Neural progenitor cell (in vitro differentiated cells): ENCODE measurements around the gene CLEC5A. TPM values are rescaled to one million over a fixed set of nuclear protein-coding genes. Genes with fewer than 3 reads are reported as not detected.

ENCODE experiments used
- DNase-seq: peaks from one replicate; pipeline ENCODE4 v3.0.0-alpha.2; 2016; ENCODE audit warnings: low spot score
- H2AFZ ChIP-seq: fragments of 200-600 bp; sonication (generic); replicated peaks from 2 replicates; pipeline ENCODE4 v1.6.1; 2016; ENCODE audit warnings: antibody characterized with exemption
- H3F3A ChIP-seq: fragments of 200-600 bp; sonication (generic); 2 replicates; pipeline ENCODE4 v1.6.1; 2016; ENCODE audit warnings: antibody characterized with exemption, low read depth
- H3K27ac ChIP-seq: fragments of 200-600 bp; sonication (generic); 2 replicates; pipeline ENCODE4 v1.5.1; 2016; ENCODE audit warnings: mild to moderate bottlenecking
- H3K27me3 ChIP-seq: fragments of 200-600 bp; sonication (generic); 2 replicates; pipeline ENCODE4 v1.6.1; 2016; ENCODE audit warnings: mild to moderate bottlenecking, moderate library complexity
- H3K36me3 ChIP-seq: fragments of 200-600 bp; sonication (generic); 2 replicates; pipeline ENCODE4 v1.5.1; 2016
- H3K4me1 ChIP-seq: fragments of 200-600 bp; sonication (generic); 2 replicates; pipeline ENCODE4 v1.6.1; 2016; ENCODE audit warnings: mixed run types
- H3K4me2 ChIP-seq: fragments of 200-600 bp; sonication (generic); 2 replicates; pipeline ENCODE4 v1.6.1; 2016
- H3K4me3 ChIP-seq: fragments of 200-600 bp; sonication (generic); 2 replicates; pipeline ENCODE4 v1.5.1; 2016
- H3K79me2 ChIP-seq: fragments of 200-600 bp; sonication (generic); 2 replicates; pipeline ENCODE4 v1.6.1; 2016; ENCODE audit warnings: low read depth
- H3K9ac ChIP-seq: fragments of 200-600 bp; sonication (generic); 2 replicates; pipeline ENCODE4 v1.6.1; 2016
- H3K9me3 ChIP-seq: fragments of 200-600 bp; sonication (generic); 2 replicates; pipeline ENCODE4 v1.5.1; 2016; ENCODE audit warnings: low read depth
- H4K20me1 ChIP-seq: fragments of 200-600 bp; sonication (generic); 2 replicates; pipeline ENCODE4 v1.6.1; 2016; ENCODE audit warnings: low read depth
- H3K27ac Mint-ChIP-seq: 3 replicates; pipeline ENCODE4 v1.8.0; 2021; ENCODE audit warnings: mixed read lengths
- H3K27me3 Mint-ChIP-seq: 2 replicates; pipeline ENCODE4 v1.8.0; 2022; ENCODE audit warnings: low read depth, mild to moderate bottlenecking, inconsistent platforms, moderate library complexity, mixed read lengths; ENCODE audit not compliant: insufficient read depth
- H3K36me3 Mint-ChIP-seq: 3 replicates; pipeline ENCODE4 v1.8.0; 2021; ENCODE audit warnings: mixed read lengths
- H3K4me1 Mint-ChIP-seq: 3 replicates; pipeline ENCODE4 v1.8.0; 2021; ENCODE audit warnings: mixed read lengths
- H3K4me3 Mint-ChIP-seq: 3 replicates; pipeline ENCODE4 v1.8.0; 2021; ENCODE audit warnings: mild to moderate bottlenecking, moderate library complexity, mixed read lengths
- H3K9me3 Mint-ChIP-seq: 3 replicates; pipeline ENCODE4 v1.8.0; 2020; ENCODE audit warnings: mixed read lengths
- CTCF ChIP-seq: fragments of 200-600 bp; sonication (generic); IDR thresholded peaks from 2 replicates; pipeline ENCODE4 v1.5.1; 2017; ENCODE audit warnings: antibody characterized with exemption, mild to moderate bottlenecking
- EZH2 ChIP-seq: fragments of 200-600 bp; sonication (generic); IDR thresholded peaks from 2 replicates; pipeline ENCODE4 v1.6.1; 2017; ENCODE audit warnings: antibody characterized with exemption, mild to moderate bottlenecking, moderate library complexity
- EZH2phosphoT487 ChIP-seq: fragments of 200-600 bp; sonication (generic); IDR thresholded peaks from 2 replicates; pipeline ENCODE4 v1.6.1; 2017; ENCODE audit warnings: antibody characterized with exemption
- total RNA-seq: library from RNA; depleted of rRNA; stranded (reverse); fragments of >200 nt; gene quantifications from 2 replicates; pipeline ENCODE4 v1.2.3, GENCODE V29; 2015; ENCODE audit warnings: low replicate concordance

The CLEC5A gene
- total RNA-seq, 1 donor from 2014 or later = not detected

GRCh38 chr7:141944811-141945210 is 2.0 kb downstream of the CLEC5A start:
- no peaks in the 10 kb centered on the region for H3K4me1 Mint-ChIP-seq
- no peak overlapping the region for H3K27ac ChIP-seq
- H4K20me1 ChIP-seq = no peaks in the 10 kb centered on the region
- H3K4me3 ChIP-seq = no peak overlapping the region
- H3K27me3 ChIP-seq = no peaks in the 10 kb centered on the region
- H3K79me2 ChIP-seq = no peaks in the 10 kb centered on the region
- H3K36me3 Mint-ChIP-seq = no peaks in the 10 kb centered on the region
- H3K9ac ChIP-seq = no peak overlapping the region
- no peak overlapping the region for H3K4me2 ChIP-seq
- no peaks in the 10 kb centered on the region for H3F3A ChIP-seq
- H3K36me3 ChIP-seq = no peaks in the 10 kb centered on the region
- H3K4me3 Mint-ChIP-seq = no peak overlapping the region
- H3K9me3 Mint-ChIP-seq = peaks cover 13% of the 10 kb centered on the region
- TF ChIP-seq EZH2 (no peak), EZH2phosphoT487 (no peak), CTCF (no peak)
- H3K4me1 ChIP-seq = no peaks in the 10 kb centered on the region
- no peak for DNase-seq
- H2AFZ ChIP-seq = no peak overlapping the region
- H3K27me3 Mint-ChIP-seq = peaks cover 2% of the 10 kb centered on the region
- no peaks in the 10 kb centered on the region for H3K9me3 ChIP-seq
- no peak overlapping the region for H3K27ac Mint-ChIP-seq

- Mint-ChIP-seq H3K27me3 (peaks cover 2% of the 10 kb centered on the region), H3K36me3 (no peaks in the 10 kb centered on the region), H3K4me1 (no peaks in the 10 kb centered on the region), H3K9me3 (peaks cover 13% of the 10 kb centered on the region), H3K4me3 (no peak overlapping the region), H3K27ac (no peak overlapping the region)
- H3K27ac ChIP-seq = no peak overlapping the region
- H3F3A ChIP-seq = no peaks in the 10 kb centered on the region
- H3K36me3 ChIP-seq = no peaks in the 10 kb centered on the region
- no peak overlapping the region for H3K9ac ChIP-seq
- no peaks in the 10 kb centered on the region for H4K20me1 ChIP-seq
- no peak for DNase-seq
- no peaks in the 10 kb centered on the region for H3K79me2 ChIP-seq
- no peak overlapping the region for H2AFZ ChIP-seq
- H3K4me3 ChIP-seq = no peak overlapping the region
- no peak overlapping the region for H3K4me2 ChIP-seq
- no peaks in the 10 kb centered on the region for H3K27me3 ChIP-seq
- H3K4me1 ChIP-seq = no peaks in the 10 kb centered on the region
- H3K9me3 ChIP-seq = no peaks in the 10 kb centered on the region
- TF ChIP-seq EZH2phosphoT487 (no peak), EZH2 (no peak), CTCF (no peak)
Observed at GRCh38 chr7:141943846-141944245, 2.9 kb downstream of the CLEC5A start.

- Histone ChIP-seq H3K9me3 (no peaks in the 10 kb centered on the region), H3K4me1 (no peaks in the 10 kb centered on the region), H3F3A (no peaks in the 10 kb centered on the region), H3K27ac (no peak overlapping the region), H4K20me1 (no peaks in the 10 kb centered on the region), H3K79me2 (no peaks in the 10 kb centered on the region), H3K27me3 (no peaks in the 10 kb centered on the region), H3K36me3 (no peaks in the 10 kb centered on the region), H3K9ac (no peak overlapping the region), H3K4me3 (no peak overlapping the region), H3K4me2 (no peak overlapping the region), H2AFZ (no peak overlapping the region)
- no peaks in the 10 kb centered on the region for H3K36me3 Mint-ChIP-seq
- no peak overlapping the region for H3K4me3 Mint-ChIP-seq
- no peak for DNase-seq
- peaks cover 13% of the 10 kb centered on the region for H3K9me3 Mint-ChIP-seq
- H3K27ac Mint-ChIP-seq = no peak overlapping the region
- TF ChIP-seq CTCF = no peak
- no peak for TF ChIP-seq EZH2phosphoT487
- no peak for TF ChIP-seq EZH2
- no peaks in the 10 kb centered on the region for H3K4me1 Mint-ChIP-seq
- H3K27me3 Mint-ChIP-seq = no peaks in the 10 kb centered on the region
Observed at GRCh38 chr7:141941075-141941474, 5.7 kb downstream of the CLEC5A start.
